Metanephros (tissue), 2 donors: ENCODE data around the gene PPTC7. TPM values are rescaled to one million over a fixed set of nuclear protein-coding genes. Genes with fewer than 3 reads are reported as not detected.

Experiments
- small RNA-seq: library from RNA; depleted of rRNA; stranded (forward); fragments of <200 nt; gene quantifications from one replicate; pipeline ENCODE3, GENCODE V24; 2014; ENCODE audit warnings: low replicate concordance
- total RNA-seq: library from RNA; depleted of rRNA; stranded (reverse); fragments of >200 nt; gene quantifications from one replicate; pipeline ENCODE4 v1.2.3, GENCODE V29; 2014

Gene PPTC7, protein sequence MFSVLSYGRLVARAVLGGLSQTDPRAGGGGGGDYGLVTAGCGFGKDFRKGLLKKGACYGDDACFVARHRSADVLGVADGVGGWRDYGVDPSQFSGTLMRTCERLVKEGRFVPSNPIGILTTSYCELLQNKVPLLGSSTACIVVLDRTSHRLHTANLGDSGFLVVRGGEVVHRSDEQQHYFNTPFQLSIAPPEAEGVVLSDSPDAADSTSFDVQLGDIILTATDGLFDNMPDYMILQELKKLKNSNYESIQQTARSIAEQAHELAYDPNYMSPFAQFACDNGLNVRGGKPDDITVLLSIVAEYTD
- 17.9 TPM for total RNA-seq

DNA sequence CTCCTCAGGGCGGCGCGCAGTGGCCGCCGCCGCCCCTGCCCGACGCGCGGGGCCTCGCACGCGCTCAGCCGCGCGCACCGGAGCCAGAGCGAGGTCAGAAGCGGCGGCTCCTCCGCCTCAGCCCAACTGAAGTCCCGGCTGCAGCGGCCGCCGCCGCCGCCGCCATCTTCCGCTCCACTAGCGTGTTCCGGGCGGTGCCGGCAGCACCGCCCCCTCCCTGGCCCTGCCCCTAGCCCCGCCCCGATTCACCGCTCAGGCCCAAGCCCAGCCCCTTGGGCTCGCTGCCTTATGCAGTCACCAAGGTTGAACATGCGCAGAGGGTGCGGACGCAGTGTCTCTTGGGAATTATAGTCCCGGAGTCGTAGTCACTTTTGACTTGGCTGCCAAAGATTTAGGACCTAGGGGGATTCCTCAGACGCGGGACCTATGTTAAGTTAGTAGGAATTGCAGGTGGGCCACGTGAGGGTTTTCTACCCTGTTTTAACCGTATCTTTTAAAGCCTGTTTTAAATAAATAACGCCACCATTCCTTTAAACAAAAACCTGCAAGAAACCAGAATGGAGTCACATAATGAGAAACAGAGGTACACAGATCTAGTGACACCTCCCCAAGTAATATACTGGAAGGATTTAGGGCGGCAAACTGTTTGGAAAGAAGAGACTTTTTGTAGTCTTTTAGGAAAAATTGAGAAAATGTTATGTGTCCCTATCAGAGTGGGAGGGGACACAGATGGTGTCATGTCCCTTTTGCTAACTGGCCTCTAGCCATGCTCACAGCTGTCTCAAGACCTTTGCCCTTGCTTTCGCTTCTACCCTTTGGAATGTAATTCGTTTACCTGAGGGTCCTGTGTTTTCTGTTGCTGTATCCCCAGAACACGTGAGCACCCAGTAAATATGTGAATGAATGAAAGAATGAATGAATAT lies at the start of gene PPTC7:
Gene PPTC7, minus strand, starts transcription at position 182 of the 923 bp plus-strand sequence. CDS start 287 bp downstream, outside the sequence.

DNA sequence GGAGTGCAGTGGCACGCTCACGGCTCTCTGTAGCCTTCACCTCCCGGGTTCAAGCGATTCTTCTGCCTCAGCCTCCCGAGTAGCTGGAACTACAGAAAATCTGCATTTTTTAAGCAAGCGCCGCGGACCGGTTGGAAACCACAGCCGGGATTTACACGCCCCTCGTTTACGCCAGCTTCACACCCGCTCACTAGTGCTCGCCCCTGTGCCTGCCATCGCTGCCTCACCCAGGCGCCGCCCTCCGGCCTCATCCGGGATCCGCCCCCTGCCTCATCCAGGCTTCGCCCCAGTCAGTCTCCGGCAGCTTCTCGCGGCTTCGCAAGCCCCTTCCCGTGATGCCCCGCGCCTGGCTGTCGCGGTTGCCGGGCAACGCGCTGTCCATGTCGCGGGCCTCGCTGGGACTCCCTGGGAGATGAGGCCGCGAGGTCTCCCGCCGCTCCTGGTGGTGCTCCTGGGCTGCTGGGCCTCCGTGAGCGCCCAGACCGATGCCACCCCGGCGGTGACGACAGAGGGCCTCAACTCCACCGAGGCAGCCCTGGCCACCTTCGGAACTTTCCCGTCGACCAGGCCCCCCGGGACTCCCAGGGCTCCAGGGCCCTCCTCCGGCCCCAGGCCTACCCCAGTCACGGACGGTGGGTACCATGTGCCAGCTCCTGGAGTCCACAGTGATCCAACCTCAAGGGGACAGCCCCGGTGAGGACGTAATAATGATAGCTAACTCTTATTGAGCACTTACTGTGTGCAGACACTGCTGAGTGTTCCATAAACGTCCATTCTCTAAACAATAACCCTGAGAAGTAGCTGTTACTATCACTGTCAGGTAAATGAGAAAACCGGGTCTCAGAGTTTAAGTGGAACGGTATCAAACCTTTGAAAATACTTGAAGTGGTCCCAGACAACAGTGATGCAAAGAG lies 30.9 kb upstream of the PPTC7 start, which contains the start of gene TCTN1:
Gene TCTN1, plus strand, starts transcription at position 359 of the 914 bp plus-strand sequence. Its CDS starts 54 bp downstream, at position 413.

DNA sequence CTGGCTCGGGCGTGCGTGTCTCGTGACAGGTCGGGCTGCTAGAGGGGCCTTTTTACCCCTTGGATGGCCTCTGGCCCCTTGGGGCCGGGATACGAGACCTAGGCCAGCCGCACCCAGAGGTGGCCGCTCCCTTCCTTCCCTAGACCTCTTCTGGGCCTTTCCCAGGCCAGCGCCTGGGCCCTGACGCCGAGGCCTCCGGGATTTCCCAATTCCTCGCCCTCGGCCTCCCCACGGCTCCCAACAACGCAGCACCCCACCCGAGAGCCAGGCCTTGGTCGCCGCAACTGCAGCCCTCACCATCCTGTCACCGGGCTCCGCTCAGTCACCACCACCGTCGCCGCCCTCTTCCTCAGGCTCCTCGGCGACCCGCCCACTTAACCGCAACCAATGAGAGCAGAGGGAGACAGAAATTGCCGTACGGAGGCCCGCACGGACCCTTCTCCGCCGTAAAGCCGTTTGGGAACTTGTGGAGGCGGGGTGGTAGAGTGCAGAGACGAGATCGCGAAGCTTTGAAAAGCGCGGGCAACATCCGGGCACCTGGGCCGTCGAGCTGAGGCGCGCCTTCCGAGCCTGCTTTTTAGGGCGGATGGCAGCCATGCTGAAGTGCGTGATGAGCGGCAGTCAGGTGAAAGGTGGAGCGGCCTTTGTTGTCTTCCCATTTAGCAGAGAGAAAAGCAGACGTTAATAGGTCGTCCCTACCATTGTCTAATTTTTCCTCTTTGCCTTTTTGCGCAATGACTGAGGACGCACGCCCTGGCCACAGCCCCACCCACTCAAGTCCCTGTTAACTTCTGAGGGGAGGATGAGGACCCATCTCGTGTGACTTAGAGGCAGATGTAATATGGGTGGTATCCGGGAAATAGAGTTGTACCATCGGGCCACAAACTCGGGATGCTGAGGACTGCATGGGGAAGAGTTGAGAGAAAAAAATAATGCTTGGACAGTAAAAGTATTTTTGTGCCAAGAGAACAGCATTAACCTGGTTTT lies 81.1 kb downstream of the PPTC7 start, which contains the start of the genes RAD9B and VPS29:
Gene RAD9B, plus strand, starts transcription at position 580 of the 987 bp plus-strand sequence. Its CDS starts 7 bp downstream, at position 587.
Gene VPS29, minus strand, starts transcription at position 360 of the 987 bp plus-strand sequence. Its CDS starts 60 bp downstream, at position 300.

Small RNA genes within 50 kb of the gene (small RNA-seq; reads per million reads assigned to genes)
- gene RF00278, result not detected
- gene RN7SL387P, result not detected

Other genes with a start within 250 kb of the PPTC7 start
- gene ANAPC7, start 179.6 kb downstream of the PPTC7 start, total RNA-seq, result 45.5 TPM
- 155 TPM for gene ARPC3, start 133.0 kb downstream of the PPTC7 start, total RNA-seq
- gene GPN3, start 115.1 kb downstream of the PPTC7 start, total RNA-seq, result 18.9 TPM
- 8.0 TPM for gene FAM216A, start 114.5 kb downstream of the PPTC7 start, total RNA-seq
- gene VPS29, start 81.2 kb downstream of the PPTC7 start, total RNA-seq, result 58.7 TPM
- gene RAD9B, start 81.0 kb downstream of the PPTC7 start, total RNA-seq, result 0.93 TPM
- 124 TPM for gene TCTN1, start 30.8 kb upstream of the PPTC7 start, total RNA-seq
- 8.8 TPM for gene HVCN1, start 105.8 kb upstream of the PPTC7 start, total RNA-seq
- gene PPP1CC, start 159.6 kb upstream of the PPTC7 start, total RNA-seq, result 101 TPM